Fibroblast of lung (primary cell): Measurements from ENCODE around the gene ASIC2.

Experiments used
- EZH2 ChIP-seq: IDR thresholded peaks from 2 replicates; pipeline ENCODE4 v1.5.1; 2012; ENCODE audit warnings: low read length, control low read depth, mild to moderate bottlenecking; ENCODE audit errors: missing control alignments
- TF ChIP-seq, protein P1 (sequence below), 2 donors: IDR thresholded peaks in 1 of 2; conservative IDR thresholded peaks in 1 of 2; 1 replicate in 1 of 2; 2 replicates in 1 of 2; pipeline ENCODE4 v1.5.1; 2011 to 2012; ENCODE audit warnings: low read length in 2 of 2, control low read depth in 1 of 2, inconsistent platforms in 1 of 2, low read depth in 1 of 2, mild to moderate bottlenecking in 1 of 2

DNA sequence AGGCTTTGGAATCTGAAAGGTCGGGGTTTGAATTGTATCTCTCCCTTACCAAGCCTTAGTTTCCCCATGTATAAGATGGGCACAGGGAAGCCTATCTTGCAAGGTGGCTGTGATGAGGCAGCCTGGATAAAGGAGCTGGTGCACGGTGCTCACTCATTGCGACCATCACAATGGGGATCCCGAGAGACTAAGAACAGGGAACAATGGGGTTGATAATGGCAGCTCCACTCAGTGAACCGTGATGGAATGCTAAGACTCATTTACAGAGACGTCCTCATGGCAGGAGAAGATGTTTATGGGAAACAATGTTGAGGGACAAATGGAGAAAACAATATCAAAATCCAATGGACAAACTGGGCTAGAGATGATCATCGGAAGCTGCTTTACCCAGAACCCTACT is 219.7 kb downstream of the ASIC2 start:
- TF ChIP-seq, protein P1, sequence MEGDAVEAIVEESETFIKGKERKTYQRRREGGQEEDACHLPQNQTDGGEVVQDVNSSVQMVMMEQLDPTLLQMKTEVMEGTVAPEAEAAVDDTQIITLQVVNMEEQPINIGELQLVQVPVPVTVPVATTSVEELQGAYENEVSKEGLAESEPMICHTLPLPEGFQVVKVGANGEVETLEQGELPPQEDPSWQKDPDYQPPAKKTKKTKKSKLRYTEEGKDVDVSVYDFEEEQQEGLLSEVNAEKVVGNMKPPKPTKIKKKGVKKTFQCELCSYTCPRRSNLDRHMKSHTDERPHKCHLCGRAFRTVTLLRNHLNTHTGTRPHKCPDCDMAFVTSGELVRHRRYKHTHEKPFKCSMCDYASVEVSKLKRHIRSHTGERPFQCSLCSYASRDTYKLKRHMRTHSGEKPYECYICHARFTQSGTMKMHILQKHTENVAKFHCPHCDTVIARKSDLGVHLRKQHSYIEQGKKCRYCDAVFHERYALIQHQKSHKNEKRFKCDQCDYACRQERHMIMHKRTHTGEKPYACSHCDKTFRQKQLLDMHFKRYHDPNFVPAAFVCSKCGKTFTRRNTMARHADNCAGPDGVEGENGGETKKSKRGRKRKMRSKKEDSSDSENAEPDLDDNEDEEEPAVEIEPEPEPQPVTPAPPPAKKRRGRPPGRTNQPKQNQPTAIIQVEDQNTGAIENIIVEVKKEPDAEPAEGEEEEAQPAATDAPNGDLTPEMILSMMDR (conservative IDR thresholded peaks at IDR 0.05 in 1 of 2, IDR thresholded peaks at IDR 0.05 in 1 of 2; ENCODE audit: low read depth in 1 of 2, low read length in 2 of 2) = no peak
- TF ChIP-seq EZH2 = no peak
